Testis (tissue), 3 donors: ENCODE data around the gene MSL1. TPM values are rescaled to one million over a fixed set of nuclear protein-coding genes. Genes with fewer than 3 reads are reported as not detected.

ENCODE experiments used
- DNase-seq: peaks from one replicate; pipeline ENCODE4 v3.0.0-alpha.2; 2019
- H3K27ac ChIP-seq, 2 donors: fragments of 200-600 bp; sonication (generic); one replicate each; pipeline ENCODE4 v1.5.1; 2019
- H3K27me3 ChIP-seq: fragments of 200-600 bp; sonication (generic); one replicate; pipeline ENCODE4 v1.5.1; 2019
- H3K36me3 ChIP-seq: fragments of 200-600 bp; sonication (generic); one replicate; pipeline ENCODE4 v1.5.1; 2017; ENCODE audit warnings: low read depth; ENCODE audit errors: missing control alignments
- H3K4me1 ChIP-seq: fragments of 200-600 bp; sonication (generic); one replicate; pipeline ENCODE4 v1.5.1; 2019
- H3K4me3 ChIP-seq, 2 donors: fragments of 200-600 bp; sonication (generic); one replicate each; pipeline ENCODE4 v1.5.1; 2017 to 2019
- H3K9me3 ChIP-seq: fragments of 200-600 bp; sonication (generic); one replicate; pipeline ENCODE4 v1.5.1; 2017
- POLR2A ChIP-seq: fragments of 450-650 bp; IDR thresholded peaks from one replicate; pipeline ENCODE4 v1.6.1; 2017; ENCODE audit warnings: antibody characterized with exemption, mild to moderate bottlenecking, moderate library complexity
- WGBS, 2 donors: methylation state at CpG; one replicate each; pipeline ENCODE4 v1.1.5; 2018; 5-methylcytosine and 5-hydroxymethylcytosine counted together
- intact Hi-C: fragments of 100-400 bp; cut with DNase I; formaldehyde crosslinking; loops from one replicate; pipeline ENCODE4 v1.15.1; 2023; ENCODE audit warnings: low total_unique reads
- polyA plus RNA-seq: library from polyadenylated mRNA; stranded (reverse); fragments of 350-450 nt; fragmentation: Illumina TruSeq; extraction: RNeasy Lipid Tissue Mini Kit (QIAGEN cat#74804); gene quantifications from one replicate; pipeline ENCODE4 v1.2.3, GENCODE V29; 2014; ENCODE audit warnings: low read depth, low replicate concordance; ENCODE audit not compliant: insufficient read depth
- total RNA-seq, 2 donors: library from RNA; depleted of rRNA; stranded (reverse); fragments of >200 nt; gene quantifications; one replicate each; pipeline ENCODE4 v1.2.3, GENCODE V29; 2016
- TF ChIP-seq, protein P1 (sequence below), 3 experiments: fragments of 450-650 bp in 2 of 3; fragments of 200-600 bp in 1 of 3; sonication (generic) in 1 of 3; IDR thresholded peaks; one replicate each; pipeline ENCODE4 v1.5.1; 2016 to 2019; ENCODE audit warnings: antibody characterized with exemption in 3 of 3, mild to moderate bottlenecking in 2 of 3, moderate library complexity in 1 of 3

MSL1 gene
- total and polyA plus RNA-seq, 3 donors from 2014 or later: 129 to 161 (median 157) TPM

DNA sequence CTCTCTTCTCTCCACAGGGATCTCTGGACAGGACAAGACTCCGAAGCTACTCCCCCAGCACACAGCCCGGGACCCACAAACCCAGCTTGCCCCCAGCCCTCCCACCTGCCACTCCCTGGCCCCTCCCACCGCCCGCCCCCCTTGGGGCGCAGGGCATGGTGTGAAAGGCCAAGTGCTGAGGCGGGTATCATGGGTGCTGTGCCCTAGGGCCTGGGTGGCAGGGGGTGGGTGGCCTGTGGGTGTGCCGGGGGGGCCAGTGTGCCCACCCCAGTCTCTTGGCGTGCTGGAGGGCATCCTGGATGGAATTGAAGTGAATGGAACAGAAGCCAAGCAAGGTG lies 47.6 kb upstream of the MSL1 start:
- no peak overlapping the region for H3K4me3 ChIP-seq
- H3K36me3 ChIP-seq: no peaks in the 10 kb centered on the region
- H3K27ac ChIP-seq: peak overlapping the region; percentile 88 to 97
- intact Hi-C loops: loop anchor here (5.0 kb wide), 1 partner anchor 33 kb away; no protein-coding TSS in a partner anchor
- TF ChIP-seq, protein P1, sequence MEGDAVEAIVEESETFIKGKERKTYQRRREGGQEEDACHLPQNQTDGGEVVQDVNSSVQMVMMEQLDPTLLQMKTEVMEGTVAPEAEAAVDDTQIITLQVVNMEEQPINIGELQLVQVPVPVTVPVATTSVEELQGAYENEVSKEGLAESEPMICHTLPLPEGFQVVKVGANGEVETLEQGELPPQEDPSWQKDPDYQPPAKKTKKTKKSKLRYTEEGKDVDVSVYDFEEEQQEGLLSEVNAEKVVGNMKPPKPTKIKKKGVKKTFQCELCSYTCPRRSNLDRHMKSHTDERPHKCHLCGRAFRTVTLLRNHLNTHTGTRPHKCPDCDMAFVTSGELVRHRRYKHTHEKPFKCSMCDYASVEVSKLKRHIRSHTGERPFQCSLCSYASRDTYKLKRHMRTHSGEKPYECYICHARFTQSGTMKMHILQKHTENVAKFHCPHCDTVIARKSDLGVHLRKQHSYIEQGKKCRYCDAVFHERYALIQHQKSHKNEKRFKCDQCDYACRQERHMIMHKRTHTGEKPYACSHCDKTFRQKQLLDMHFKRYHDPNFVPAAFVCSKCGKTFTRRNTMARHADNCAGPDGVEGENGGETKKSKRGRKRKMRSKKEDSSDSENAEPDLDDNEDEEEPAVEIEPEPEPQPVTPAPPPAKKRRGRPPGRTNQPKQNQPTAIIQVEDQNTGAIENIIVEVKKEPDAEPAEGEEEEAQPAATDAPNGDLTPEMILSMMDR (IDR thresholded peaks at IDR 0.05): no peak
- no peak for TF ChIP-seq POLR2A
- no peaks in the 10 kb centered on the region for H3K27me3 ChIP-seq
- H3K4me1 ChIP-seq: peaks cover 76% of the 10 kb centered on the region
- 80 to 90% methylated on average over 8 of the region's 8 CpGs for WGBS, 2 donors
- no peak for DNase-seq
- H3K9me3 ChIP-seq: no peaks in the 10 kb centered on the region

DNA sequence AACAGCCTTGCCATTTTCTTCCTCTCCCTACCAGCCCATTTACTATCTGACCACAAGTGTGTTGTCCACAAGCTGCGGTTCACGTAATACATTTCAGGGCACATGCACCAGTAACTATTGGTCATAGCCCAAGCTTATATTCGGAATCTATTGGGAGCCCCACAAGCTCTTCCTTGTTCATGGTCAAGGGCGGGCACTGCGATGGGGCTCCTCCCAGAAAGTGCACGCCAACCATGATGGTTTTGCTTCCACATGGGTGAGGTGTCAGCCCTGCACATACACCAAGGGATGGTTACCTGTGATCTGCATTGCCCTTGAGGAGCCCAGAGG lies 46.9 kb upstream of the MSL1 start:
- Histone ChIP-seq H3K27ac (peak overlapping the region; percentile 76 to 97), H3K36me3 (no peaks in the 10 kb centered on the region), H3K9me3 (no peaks in the 10 kb centered on the region), H3K27me3 (no peaks in the 10 kb centered on the region), H3K4me1 (peaks cover 69% of the 10 kb centered on the region), H3K4me3 (no peak overlapping the region)
- no peak for TF ChIP-seq POLR2A
- TF ChIP-seq, protein P1 (IDR thresholded peaks at IDR 0.05): no peak
- intact Hi-C loops: loop anchor here (5.0 kb wide), 1 partner anchor 32 kb away; no protein-coding TSS in a partner anchor
- 45 to 54% methylated on average over 4 to 6 of the region's 6 CpGs for WGBS, 2 donors
- peak; percentile 55 for DNase-seq

DNA sequence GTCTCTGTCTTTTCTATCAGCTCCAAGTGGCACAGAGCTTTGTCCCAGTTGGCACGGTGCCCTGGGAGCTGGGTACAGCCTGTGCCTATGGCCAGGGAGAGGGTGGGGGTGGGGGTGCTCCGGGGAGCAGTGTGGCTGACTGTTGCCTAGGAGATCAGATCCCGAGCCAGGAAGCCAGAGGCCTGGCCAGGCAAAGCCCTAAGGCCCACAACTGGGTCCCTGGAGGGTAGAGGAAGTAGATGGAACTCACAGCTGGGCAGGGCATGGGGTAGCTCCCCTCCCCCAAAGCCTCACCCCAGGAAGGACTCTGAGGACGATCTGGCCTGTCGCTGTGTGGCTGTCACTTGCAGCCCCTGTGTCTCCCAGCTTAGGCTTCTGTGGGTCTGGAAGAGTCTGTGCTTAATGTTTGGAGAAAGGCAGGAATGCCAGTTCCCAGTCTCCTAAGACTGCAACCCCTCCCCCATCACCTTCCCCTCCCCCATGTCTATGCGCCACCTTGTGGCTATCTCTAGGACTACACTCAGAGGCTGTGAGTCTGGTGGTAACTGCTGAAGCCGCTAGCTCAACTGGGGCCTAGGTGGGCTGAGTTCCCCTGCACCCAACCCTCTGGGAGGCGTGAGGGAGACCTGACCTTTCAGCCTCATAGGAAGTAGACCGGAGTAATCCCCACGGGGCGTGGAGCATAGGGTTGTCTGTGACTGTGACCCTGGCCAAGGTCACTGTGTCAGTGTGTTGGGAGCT lies 46.4 kb upstream of the MSL1 start:
- intact Hi-C loops: no loop called here
- TF ChIP-seq POLR2A: no peak
- TF ChIP-seq, protein P1 (IDR thresholded peaks at IDR 0.05): peak; percentile 83 to 90 (median 89)
- DNase-seq: peak; percentile 78
- Histone ChIP-seq H3K9me3 (no peaks in the 10 kb centered on the region), H3K27ac (peak overlapping the region; percentile 76 to 97), H3K4me1 (peaks cover 64% of the 10 kb centered on the region), H3K4me3 (no peak overlapping the region), H3K27me3 (no peaks in the 10 kb centered on the region), H3K36me3 (no peaks in the 10 kb centered on the region)
- WGBS, 2 donors: 34 to 48% methylated on average over 4 to 11 of the region's 11 CpGs

DNA sequence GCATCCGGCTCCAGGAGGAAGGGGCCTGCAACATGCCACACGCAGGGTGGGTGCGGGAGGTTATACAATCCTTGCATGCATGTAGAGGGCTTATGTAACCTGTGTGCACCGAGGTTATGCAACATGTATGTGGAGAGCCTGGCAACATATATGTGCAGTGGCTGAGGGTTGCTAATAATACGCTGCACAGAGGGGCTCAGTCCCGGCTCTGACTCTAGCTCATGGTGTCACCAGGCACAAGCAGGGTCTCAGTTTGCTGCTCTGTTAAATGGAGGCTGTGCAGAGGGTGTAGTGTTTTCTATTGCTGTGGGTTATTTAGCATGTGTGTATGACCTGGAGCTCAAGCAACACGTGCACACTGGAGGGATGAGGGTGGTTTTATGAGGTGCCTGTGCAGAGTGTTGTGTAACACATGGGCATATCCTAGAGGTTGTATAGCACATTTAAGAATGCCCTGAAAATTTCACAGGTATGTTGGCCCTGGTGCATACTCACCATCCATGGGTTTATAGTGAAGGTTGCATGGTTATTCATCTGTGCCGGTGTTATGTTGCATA lies 45.8 kb upstream of the MSL1 start:
- H3K27me3 ChIP-seq: no peaks in the 10 kb centered on the region
- TF ChIP-seq, protein P1 (IDR thresholded peaks at IDR 0.05): no peak
- no peak for TF ChIP-seq POLR2A
- WGBS, 2 donors: 51 to 62% methylated on average over 8 of the region's 8 CpGs
- peaks cover 57% of the 10 kb centered on the region for H3K4me1 ChIP-seq
- DNase-seq: no peak
- H3K4me3 ChIP-seq: no peak overlapping the region
- no peaks in the 10 kb centered on the region for H3K9me3 ChIP-seq
- H3K36me3 ChIP-seq: no peaks in the 10 kb centered on the region
- peak overlapping the region in 1 of 2 donors; percentile 97 for H3K27ac ChIP-seq
- intact Hi-C loops: no loop called here
